ENCODE measurements around the gene CHRNG. TPM values are rescaled to one million over a fixed set of nuclear protein-coding genes. Genes with fewer than 3 reads are reported as not detected.

Gene CHRNG
- total and polyA plus RNA-seq, 4 donors = not detected

DNA sequence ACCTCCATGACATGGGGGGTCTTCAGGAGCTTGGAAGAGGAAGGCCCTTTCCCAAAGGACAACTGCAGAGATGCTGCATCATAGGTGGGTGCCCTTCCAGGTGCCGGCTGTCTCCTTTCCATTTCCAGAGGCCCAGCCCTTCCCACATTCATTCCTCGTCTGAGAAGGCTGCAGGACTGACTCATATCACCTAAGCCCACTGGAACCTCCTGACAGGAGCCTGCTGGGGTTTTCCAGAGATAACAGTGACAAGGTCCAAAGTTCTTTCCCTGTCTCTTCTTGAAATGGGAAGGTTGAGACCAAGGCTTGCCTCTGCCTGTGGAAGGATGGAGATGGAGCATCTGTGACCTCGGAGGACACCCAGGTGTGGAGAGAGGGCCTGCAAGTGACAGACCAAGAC, 22.9 kb upstream of the CHRNG start:
- no peaks in the 10 kb centered on the region for H3K27me3 ChIP-seq (ENCODE audit: control insufficient read depth in 1 of 2, insufficient read depth in 2 of 2, low read length in 1 of 2)
- H3K4me3 ChIP-seq (ENCODE audit: low read length in 2 of 2) = no peak overlapping the region
- H3K36me3 ChIP-seq (ENCODE audit: control insufficient read depth in 1 of 2, insufficient read depth in 2 of 2, low read length in 1 of 2) = no peaks in the 10 kb centered on the region
- ATAC-seq (ENCODE audit: low FRiP score) = no peak
- H3K27ac ChIP-seq (ENCODE audit: low read depth in 1 of 2, low read length in 2 of 2) = no peak overlapping the region
- no peaks in the 10 kb centered on the region for H3K9me3 ChIP-seq (ENCODE audit: control insufficient read depth, low read length)
- WGBS, 2 donors = 89 to 90% methylated on average over 3 of the region's 3 CpGs
- intact Hi-C loops (cut with DNase I) = no loop called here
- H3K4me1 ChIP-seq (ENCODE audit: control insufficient read depth in 1 of 2, insufficient read depth in 2 of 2, low read length in 2 of 2) = no peaks in the 10 kb centered on the region
- DNase-seq = no peak

DNA sequence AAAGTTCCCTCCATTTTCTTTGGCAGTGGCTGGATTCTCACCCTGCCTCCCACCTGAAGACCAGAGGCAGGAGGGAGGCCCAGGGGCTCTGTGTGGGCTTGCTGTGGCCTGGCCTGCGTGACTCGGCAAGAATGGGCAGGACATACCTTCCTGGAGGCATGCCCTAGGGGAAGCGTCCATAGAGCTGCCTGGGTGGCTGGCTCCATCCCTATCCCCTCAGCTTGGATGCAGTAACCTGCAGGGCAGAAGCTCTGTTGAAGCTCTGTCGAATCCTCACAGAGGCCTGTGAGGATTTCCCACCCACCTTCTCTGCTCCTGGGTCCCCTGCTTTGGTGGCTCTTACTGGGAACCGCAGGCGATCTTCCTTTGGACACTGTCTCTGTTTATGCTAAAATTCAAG, 20.6 kb upstream of the CHRNG start:
- Histone ChIP-seq H3K27ac (ENCODE audit: low read depth in 1 of 2, low read length in 2 of 2) (no peak overlapping the region), H3K27me3 (ENCODE audit: control insufficient read depth in 1 of 2, insufficient read depth in 2 of 2, low read length in 1 of 2) (no peaks in the 10 kb centered on the region), H3K4me1 (ENCODE audit: control insufficient read depth in 1 of 2, insufficient read depth in 2 of 2, low read length in 2 of 2) (no peaks in the 10 kb centered on the region), H3K9me3 (ENCODE audit: control insufficient read depth, low read length) (no peaks in the 10 kb centered on the region), H3K4me3 (ENCODE audit: low read length in 2 of 2) (no peak overlapping the region), H3K36me3 (ENCODE audit: control insufficient read depth in 1 of 2, insufficient read depth in 2 of 2, low read length in 1 of 2) (no peaks in the 10 kb centered on the region)
- WGBS, 2 donors = 71 to 72% methylated on average over 6 of the region's 6 CpGs
- no peak for ATAC-seq (ENCODE audit: low FRiP score)
- no peak for DNase-seq
- intact Hi-C loops (cut with DNase I) = no loop called here

DNA sequence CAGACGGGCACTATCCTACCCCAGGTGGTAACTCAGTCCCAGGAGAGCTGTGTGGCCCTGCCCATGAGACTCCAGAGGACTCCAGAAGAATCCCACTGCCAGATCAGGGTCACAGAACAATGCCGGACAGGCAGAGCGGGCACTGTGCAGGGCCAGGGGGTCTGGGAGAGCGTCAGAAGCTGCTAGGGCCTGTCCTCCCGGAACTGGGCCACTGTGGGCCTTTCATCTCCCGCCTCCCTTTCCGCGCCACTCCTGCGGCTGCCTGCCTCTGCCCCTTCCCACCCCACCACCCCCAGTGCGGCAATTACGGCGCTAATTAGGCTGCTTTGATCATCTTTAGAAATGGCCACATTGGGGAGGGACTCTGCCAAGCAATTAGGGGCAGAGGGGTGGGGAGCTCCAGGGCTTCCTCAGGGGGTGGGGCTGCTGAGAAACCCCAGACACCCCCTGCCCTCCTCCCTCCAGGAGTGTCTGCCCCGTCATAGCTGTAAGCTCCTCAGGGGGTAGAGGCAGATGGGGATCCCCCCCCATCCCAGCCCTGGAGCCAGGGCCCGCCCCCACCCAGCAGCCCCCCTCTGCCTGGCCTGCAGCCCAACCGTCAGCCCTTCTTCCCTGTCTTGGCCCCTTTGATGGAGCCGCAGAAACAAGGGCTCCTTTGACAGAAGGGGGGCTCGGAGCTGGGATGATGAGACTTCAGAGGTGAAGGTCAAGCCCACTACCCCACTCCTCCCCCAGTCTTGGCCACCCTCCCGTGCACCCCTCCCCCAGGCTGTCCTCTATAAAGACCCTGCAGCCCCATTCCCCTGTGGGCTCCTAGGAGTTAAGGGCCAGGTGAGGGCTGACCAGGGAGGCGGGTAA, 19.7 kb upstream of the CHRNG start, which contains the start of gene PRSS56:
TSS of gene PRSS56 (plus strand) at position 808 of the 858 bp plus-strand sequence. CDS start 211 bp downstream, outside the sequence.
- ATAC-seq (ENCODE audit: low FRiP score) (no peak), DNase-seq (no peak)
- H3K27ac ChIP-seq (ENCODE audit: low read depth in 1 of 2, low read length in 2 of 2) = no peak within 1 kb of the TSS
- H3K9me3 ChIP-seq (ENCODE audit: control insufficient read depth, low read length) = no peaks in the 10 kb centered on the region
- H3K4me1 ChIP-seq (ENCODE audit: control insufficient read depth in 1 of 2, insufficient read depth in 2 of 2, low read length in 2 of 2) = no peaks in the 10 kb centered on the region
- no peaks in the 10 kb centered on the region for H3K27me3 ChIP-seq (ENCODE audit: control insufficient read depth in 1 of 2, insufficient read depth in 2 of 2, low read length in 1 of 2)
- WGBS, 2 donors = 49 to 60% methylated on average over 18 to 19 of the region's 19 CpGs
- intact Hi-C loops (cut with DNase I) = loop anchor here in 1 of 2 donors (10.0 kb wide), 1 partner anchor 615 kb away; no protein-coding TSS in a partner anchor
- H3K4me3 ChIP-seq (ENCODE audit: low read length in 2 of 2) = no peak within 1 kb of the TSS
- no peaks in the 10 kb centered on the region for H3K36me3 ChIP-seq (ENCODE audit: control insufficient read depth in 1 of 2, insufficient read depth in 2 of 2, low read length in 1 of 2)

DNA sequence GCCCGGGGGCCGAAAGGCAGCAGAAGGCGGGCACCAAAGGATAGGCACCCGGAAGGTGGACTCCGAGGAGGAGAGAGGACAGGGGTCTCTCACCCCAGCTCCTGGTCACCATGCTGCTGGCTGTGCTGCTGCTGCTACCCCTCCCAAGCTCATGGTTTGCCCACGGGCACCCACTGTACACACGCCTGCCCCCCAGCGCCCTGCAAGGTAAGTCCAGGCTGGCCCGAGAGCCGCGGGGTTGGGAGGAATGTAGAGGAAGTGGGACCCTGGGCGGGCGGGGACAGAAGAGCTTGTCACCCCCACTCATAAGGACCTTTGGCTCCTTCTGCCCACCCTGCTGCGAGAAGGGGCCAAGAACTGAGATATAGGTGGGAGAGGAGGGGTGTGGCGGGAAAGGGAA, 19.0 kb upstream of the CHRNG start:
- no peaks in the 10 kb centered on the region for H3K4me1 ChIP-seq (ENCODE audit: control insufficient read depth in 1 of 2, insufficient read depth in 2 of 2, low read length in 2 of 2)
- intact Hi-C loops (cut with DNase I) = loop anchor here in 1 of 2 donors (10.0 kb wide), 1 partner anchor 616 kb away; no protein-coding TSS in a partner anchor
- H3K36me3 ChIP-seq (ENCODE audit: control insufficient read depth in 1 of 2, insufficient read depth in 2 of 2, low read length in 1 of 2) = no peaks in the 10 kb centered on the region
- H3K9me3 ChIP-seq (ENCODE audit: control insufficient read depth, low read length) = no peaks in the 10 kb centered on the region
- no peaks in the 10 kb centered on the region for H3K27me3 ChIP-seq (ENCODE audit: control insufficient read depth in 1 of 2, insufficient read depth in 2 of 2, low read length in 1 of 2)
- DNase-seq (no peak), ATAC-seq (ENCODE audit: low FRiP score) (no peak)
- WGBS, 2 donors = 69 to 71% methylated on average over 15 of the region's 15 CpGs
- no peak overlapping the region for H3K27ac ChIP-seq (ENCODE audit: low read depth in 1 of 2, low read length in 2 of 2)
- H3K4me3 ChIP-seq (ENCODE audit: low read length in 2 of 2) = no peak overlapping the region

DNA sequence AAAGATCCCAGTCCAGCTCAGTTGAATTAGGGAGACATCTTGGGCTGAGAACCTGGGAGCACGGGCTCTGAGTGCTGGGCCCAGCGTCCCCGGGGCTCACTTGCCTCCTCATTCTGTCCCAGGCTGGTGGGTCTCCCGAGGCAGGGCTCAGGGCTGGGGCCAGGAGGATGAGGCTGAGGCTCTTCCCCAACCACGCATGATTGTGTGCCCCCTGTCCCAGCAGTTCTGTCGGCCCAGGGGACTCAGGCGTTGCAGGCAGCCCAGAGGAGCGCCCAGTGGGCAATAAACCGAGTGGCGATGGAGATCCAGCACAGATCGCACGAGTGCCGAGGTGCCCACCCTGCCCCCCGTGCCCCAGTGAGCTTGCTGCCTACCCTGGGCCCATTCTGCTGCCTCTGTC, 18.4 kb upstream of the CHRNG start:
- H3K27me3 ChIP-seq (ENCODE audit: control insufficient read depth in 1 of 2, insufficient read depth in 2 of 2, low read length in 1 of 2) = no peaks in the 10 kb centered on the region
- no peak for ATAC-seq (ENCODE audit: low FRiP score)
- intact Hi-C loops (cut with DNase I) = loop anchor here in 1 of 2 donors (10.0 kb wide), 1 partner anchor 616 kb away; no protein-coding TSS in a partner anchor
- DNase-seq = no peak
- no peak overlapping the region for H3K4me3 ChIP-seq (ENCODE audit: low read length in 2 of 2)
- WGBS, 2 donors = 91 to 92% methylated on average over 14 of the region's 14 CpGs
- H3K36me3 ChIP-seq (ENCODE audit: control insufficient read depth in 1 of 2, insufficient read depth in 2 of 2, low read length in 1 of 2) = no peaks in the 10 kb centered on the region
- H3K9me3 ChIP-seq (ENCODE audit: control insufficient read depth, low read length) = no peaks in the 10 kb centered on the region
- no peaks in the 10 kb centered on the region for H3K4me1 ChIP-seq (ENCODE audit: control insufficient read depth in 1 of 2, insufficient read depth in 2 of 2, low read length in 2 of 2)
- no peak overlapping the region for H3K27ac ChIP-seq (ENCODE audit: low read depth in 1 of 2, low read length in 2 of 2)

DNA sequence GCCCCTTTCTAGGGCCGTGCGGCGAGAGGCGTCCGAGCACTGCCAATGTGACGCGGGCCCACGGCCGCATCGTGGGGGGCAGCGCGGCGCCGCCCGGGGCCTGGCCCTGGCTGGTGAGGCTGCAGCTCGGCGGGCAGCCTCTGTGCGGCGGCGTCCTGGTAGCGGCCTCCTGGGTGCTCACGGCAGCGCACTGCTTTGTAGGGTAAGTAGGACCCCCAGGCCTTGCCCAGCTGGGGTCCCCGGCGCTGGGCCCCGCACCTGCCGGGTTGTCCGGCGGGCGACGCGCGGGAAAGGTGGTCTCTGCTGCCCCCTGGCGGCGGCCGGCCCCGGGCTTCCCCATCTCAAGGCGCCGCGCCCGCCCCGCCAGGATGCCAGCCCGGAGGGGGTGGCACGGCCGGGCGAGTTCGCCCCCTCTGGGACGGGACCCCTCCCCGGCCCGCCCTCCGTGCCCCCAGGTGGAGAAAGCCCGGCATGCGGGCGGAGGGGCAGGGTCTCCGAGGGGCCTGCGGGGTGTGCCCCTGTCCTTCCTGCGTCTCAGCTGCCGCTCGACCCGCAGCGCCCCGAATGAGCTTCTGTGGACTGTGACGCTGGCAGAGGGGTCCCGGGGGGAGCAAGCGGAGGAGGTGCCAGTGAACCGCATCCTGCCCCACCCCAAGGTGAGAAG, 17.4 kb upstream of the CHRNG start:
- no peak overlapping the region for H3K27ac ChIP-seq (ENCODE audit: low read depth in 1 of 2, low read length in 2 of 2)
- 3 to 4% methylated on average over 51 to 66 of the region's 66 CpGs for WGBS, 2 donors
- no peak overlapping the region for H3K4me3 ChIP-seq (ENCODE audit: low read length in 2 of 2)
- H3K36me3 ChIP-seq (ENCODE audit: control insufficient read depth in 1 of 2, insufficient read depth in 2 of 2, low read length in 1 of 2) = no peaks in the 10 kb centered on the region
- intact Hi-C loops (cut with DNase I) = loop anchor here in 1 of 2 donors (10.0 kb wide), 1 partner anchor 617 kb away; no protein-coding TSS in a partner anchor
- no peaks in the 10 kb centered on the region for H3K9me3 ChIP-seq (ENCODE audit: control insufficient read depth, low read length)
- H3K27me3 ChIP-seq (ENCODE audit: control insufficient read depth in 1 of 2, insufficient read depth in 2 of 2, low read length in 1 of 2) = no peaks in the 10 kb centered on the region
- DNase-seq (peak; percentile 61 to 91), ATAC-seq (ENCODE audit: low FRiP score) (no peak)
- no peaks in the 10 kb centered on the region for H3K4me1 ChIP-seq (ENCODE audit: control insufficient read depth in 1 of 2, insufficient read depth in 2 of 2, low read length in 2 of 2)

DNA sequence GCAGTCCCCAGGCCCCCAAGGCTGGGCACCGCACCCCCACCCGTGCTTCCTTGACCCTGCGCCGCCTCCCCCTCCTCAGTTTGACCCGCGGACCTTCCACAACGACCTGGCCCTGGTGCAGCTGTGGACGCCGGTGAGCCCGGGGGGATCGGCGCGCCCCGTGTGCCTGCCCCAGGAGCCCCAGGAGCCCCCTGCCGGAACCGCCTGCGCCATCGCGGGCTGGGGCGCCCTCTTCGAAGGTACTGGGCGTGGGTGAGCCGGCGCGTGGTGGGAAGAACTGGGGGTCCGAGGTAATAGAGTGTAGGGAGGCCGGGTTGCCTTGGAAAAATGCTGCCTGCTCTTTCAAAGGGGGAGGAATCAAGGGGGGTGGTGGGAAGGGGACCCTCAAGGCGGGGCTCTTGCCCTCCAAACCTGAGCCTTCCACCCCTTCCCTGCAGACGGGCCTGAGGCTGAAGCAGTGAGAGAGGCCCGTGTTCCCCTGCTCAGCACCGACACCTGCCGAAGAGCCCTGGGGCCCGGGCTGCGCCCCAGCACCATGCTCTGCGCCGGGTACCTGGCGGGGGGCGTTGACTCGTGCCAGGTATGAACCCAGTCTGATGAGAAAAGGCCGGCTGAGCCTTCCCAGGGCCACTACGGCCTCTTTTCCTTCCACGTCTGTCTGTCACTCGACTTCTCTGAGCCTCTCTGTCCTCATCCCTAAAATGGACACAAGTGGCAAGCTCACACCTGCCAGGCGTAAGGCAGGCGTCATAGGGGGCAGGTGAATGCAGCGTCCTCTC, 16.7 kb upstream of the CHRNG start:
- H3K4me1 ChIP-seq (ENCODE audit: control insufficient read depth in 1 of 2, insufficient read depth in 2 of 2, low read length in 2 of 2) = no peaks in the 10 kb centered on the region
- no peak for ATAC-seq (ENCODE audit: low FRiP score)
- no peaks in the 10 kb centered on the region for H3K27me3 ChIP-seq (ENCODE audit: control insufficient read depth in 1 of 2, insufficient read depth in 2 of 2, low read length in 1 of 2)
- DNase-seq = no peak
- H3K9me3 ChIP-seq (ENCODE audit: control insufficient read depth, low read length) = no peaks in the 10 kb centered on the region
- no peak overlapping the region for H3K4me3 ChIP-seq (ENCODE audit: low read length in 2 of 2)
- 14 to 17% methylated on average over 40 to 46 of the region's 46 CpGs for WGBS, 2 donors
- no peak overlapping the region for H3K27ac ChIP-seq (ENCODE audit: low read depth in 1 of 2, low read length in 2 of 2)
- intact Hi-C loops (cut with DNase I) = loop anchor here in 1 of 2 donors (10.0 kb wide), 1 partner anchor 618 kb away; no protein-coding TSS in a partner anchor
- H3K36me3 ChIP-seq (ENCODE audit: control insufficient read depth in 1 of 2, insufficient read depth in 2 of 2, low read length in 1 of 2) = no peaks in the 10 kb centered on the region

DNA sequence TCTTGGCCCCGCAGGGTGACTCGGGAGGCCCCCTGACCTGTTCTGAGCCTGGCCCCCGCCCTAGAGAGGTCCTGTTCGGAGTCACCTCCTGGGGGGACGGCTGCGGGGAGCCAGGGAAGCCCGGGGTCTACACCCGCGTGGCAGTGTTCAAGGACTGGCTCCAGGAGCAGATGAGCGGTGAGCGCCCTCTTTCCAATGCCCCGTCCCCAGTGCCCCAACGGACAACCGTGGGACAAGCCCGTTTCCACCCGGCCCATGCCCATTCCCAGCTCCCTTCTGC, 16.1 kb upstream of the CHRNG start:
- Histone ChIP-seq H3K36me3 (ENCODE audit: control insufficient read depth in 1 of 2, insufficient read depth in 2 of 2, low read length in 1 of 2) (no peaks in the 10 kb centered on the region), H3K4me3 (ENCODE audit: low read length in 2 of 2) (no peak overlapping the region), H3K27ac (ENCODE audit: low read depth in 1 of 2, low read length in 2 of 2) (no peak overlapping the region), H3K27me3 (ENCODE audit: control insufficient read depth in 1 of 2, insufficient read depth in 2 of 2, low read length in 1 of 2) (no peaks in the 10 kb centered on the region), H3K9me3 (ENCODE audit: control insufficient read depth, low read length) (no peaks in the 10 kb centered on the region), H3K4me1 (ENCODE audit: control insufficient read depth in 1 of 2, insufficient read depth in 2 of 2, low read length in 2 of 2) (no peaks in the 10 kb centered on the region)
- intact Hi-C loops (cut with DNase I) = loop anchor here in 1 of 2 donors (10.0 kb wide), 1 partner anchor 619 kb away; no protein-coding TSS in a partner anchor
- DNase-seq (no peak), ATAC-seq (ENCODE audit: low FRiP score) (no peak)
- 12 to 14% methylated on average over 15 to 16 of the region's 16 CpGs for WGBS, 2 donors
